ENCODE data around the gene STING1.

The STING1 gene

DNA sequence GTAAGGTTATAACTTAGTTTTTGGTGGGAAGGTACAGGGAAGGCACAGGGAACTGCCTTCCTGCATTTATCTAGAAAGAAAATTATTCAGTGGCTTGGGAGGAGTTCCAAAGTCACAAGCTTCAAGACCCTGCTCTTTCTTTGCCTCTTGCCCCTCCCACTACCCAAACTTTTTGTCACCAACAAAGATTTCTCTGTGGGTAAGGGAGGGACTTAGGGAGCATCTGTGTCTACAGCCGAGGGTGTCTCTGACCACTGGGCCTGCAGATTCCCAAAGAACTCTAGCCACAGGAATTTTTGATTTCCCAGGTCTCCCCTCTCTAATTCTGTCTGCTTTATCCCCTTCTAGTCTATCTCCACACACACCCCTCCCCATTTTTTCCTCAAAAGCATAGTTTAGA lies 22.1 kb downstream of the STING1 start:
- no peak for DNase-seq
- H3K27me3 ChIP-seq (replicated peaks in 2 of 5; ENCODE audit: control insufficient read depth in 4 of 5, insufficient read depth in 5 of 5, low read length in 4 of 5) = no peaks in the 10 kb centered on the region
- ChIA-PET CTCF (interaction anchor here (1.0 kb wide), 1 partner anchor 16 kb away, joined by 3 read pairs; no protein-coding TSS in a partner anchor), POLR2A (interaction anchor here (0.6 kb wide), 1 partner anchor 8 kb away, joined by 3 read pairs; no protein-coding TSS in a partner anchor)
- H3K4me1 ChIP-seq (ENCODE audit: control extremely low read depth in 1 of 4, control insufficient read depth in 4 of 4, insufficient read depth in 4 of 4, low read length in 3 of 4) = peaks cover 0 to 19% (median 10%) of the 10 kb centered on the region in 4 experiments
- H3K9me3 ChIP-seq (ENCODE audit: control extremely low read depth in 1 of 5, control insufficient read depth in 4 of 5, insufficient read depth in 2 of 5, low read depth in 1 of 5, low read length in 4 of 5) = no peaks in the 10 kb centered on the region
- no peaks in the 10 kb centered on the region for H3K36me3 ChIP-seq (ENCODE audit: control insufficient read depth in 4 of 4, insufficient read depth in 4 of 4, low read length in 3 of 4)
- no peak overlapping the region for H3K27ac ChIP-seq (ENCODE audit: insufficient read depth in 1 of 2, low read depth in 1 of 2, low read length in 2 of 2, poor library complexity in 1 of 2, severe bottlenecking in 2 of 2)
- no peak overlapping the region for H3K4me3 ChIP-seq (ENCODE audit: control insufficient read depth in 1 of 7, extremely low read depth in 1 of 7, insufficient read depth in 4 of 7, low read depth in 2 of 7, low read length in 6 of 7)
- 100% methylated on average over 1 of the region's 1 CpG for WGBS (ENCODE audit: insufficient coverage)

DNA sequence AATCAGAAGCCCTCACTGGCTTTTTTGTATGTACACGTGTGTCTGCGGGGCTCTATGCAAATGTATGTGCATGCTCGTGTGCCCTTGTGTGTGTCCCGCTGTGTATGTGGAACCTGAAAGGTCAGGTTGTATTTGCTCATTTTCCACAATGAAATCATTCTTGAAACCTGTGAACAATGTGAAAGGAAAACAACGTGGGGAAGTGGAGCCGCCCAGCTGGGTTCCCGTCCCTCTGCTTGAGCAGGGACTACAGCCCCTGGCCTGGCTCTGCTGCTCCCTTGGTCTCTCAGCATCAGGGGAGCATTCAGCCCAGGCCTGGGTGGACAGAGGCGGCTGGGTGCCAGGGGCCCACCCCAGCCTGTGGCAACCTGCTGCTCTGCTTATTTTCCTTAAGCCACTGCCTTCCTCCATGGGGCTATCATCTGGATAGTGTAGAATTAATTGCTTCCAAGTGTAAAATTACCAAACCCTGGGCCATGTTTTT lies 23.1 kb downstream of the STING1 start:
- no peak overlapping the region for H3K4me3 ChIP-seq (ENCODE audit: control insufficient read depth in 1 of 7, extremely low read depth in 1 of 7, insufficient read depth in 4 of 7, low read depth in 2 of 7, low read length in 6 of 7)
- H3K9me3 ChIP-seq (ENCODE audit: control extremely low read depth in 1 of 5, control insufficient read depth in 4 of 5, insufficient read depth in 2 of 5, low read depth in 1 of 5, low read length in 4 of 5) = no peaks in the 10 kb centered on the region
- H3K4me1 ChIP-seq (ENCODE audit: control extremely low read depth in 1 of 4, control insufficient read depth in 4 of 4, insufficient read depth in 4 of 4, low read length in 3 of 4) = peaks cover 0 to 19% (median 10%) of the 10 kb centered on the region in 4 experiments
- H3K27me3 ChIP-seq (replicated peaks in 2 of 5; ENCODE audit: control insufficient read depth in 4 of 5, insufficient read depth in 5 of 5, low read length in 4 of 5) = no peaks in the 10 kb centered on the region
- H3K36me3 ChIP-seq (ENCODE audit: control insufficient read depth in 4 of 4, insufficient read depth in 4 of 4, low read length in 3 of 4) = no peaks in the 10 kb centered on the region
- DNase-seq = no peak
- H3K27ac ChIP-seq (ENCODE audit: insufficient read depth in 1 of 2, low read depth in 1 of 2, low read length in 2 of 2, poor library complexity in 1 of 2, severe bottlenecking in 2 of 2) = no peak overlapping the region
- 94% methylated on average over 8 of the region's 8 CpGs for WGBS (ENCODE audit: insufficient coverage)
- ChIA-PET POLR2A (no interaction called here), CTCF (interaction anchor here (0.6 to 1.8 kb wide), 5 partner anchors 14 to 39 kb away, joined by 3 to 6 read pairs (median 3); partner anchors contain the start of gene STING1)

DNA sequence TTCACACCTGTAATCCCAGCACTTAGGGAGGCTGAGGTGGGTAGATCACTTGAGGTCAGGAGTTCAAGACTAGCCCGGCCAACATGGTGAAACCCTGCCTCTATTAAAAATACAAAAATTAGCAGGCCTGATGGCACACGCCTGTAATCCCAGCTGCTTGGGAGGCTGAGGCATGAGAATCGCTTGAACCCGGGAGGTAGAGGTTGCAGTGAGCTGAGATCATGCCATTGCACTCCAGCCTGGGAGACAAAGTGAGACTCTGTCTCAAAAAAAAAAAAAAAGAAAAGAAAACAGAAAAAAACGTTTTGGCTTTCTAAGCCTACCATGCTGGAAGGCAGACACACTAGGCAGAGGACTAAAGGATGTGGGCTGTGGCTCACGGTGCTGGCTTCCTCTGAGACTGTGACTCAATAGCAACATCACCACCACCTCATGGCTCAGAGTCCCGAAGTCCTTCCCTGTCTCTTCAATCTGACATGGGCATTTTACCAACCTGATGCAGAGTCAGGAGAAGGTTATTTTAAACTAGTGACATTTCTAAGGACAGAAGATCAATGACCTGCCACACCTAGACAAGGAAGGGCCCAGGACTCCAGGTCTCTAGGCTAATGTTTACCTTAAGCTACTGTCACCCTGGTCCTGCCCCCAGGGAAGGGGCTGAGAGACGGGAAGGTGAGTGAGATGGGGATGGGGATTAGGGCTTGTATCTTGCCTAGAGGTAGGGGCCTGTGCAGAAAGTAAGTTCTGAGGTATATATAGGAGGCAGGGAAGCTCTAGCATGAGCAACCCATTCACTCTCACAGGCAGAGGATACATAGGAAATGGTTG lies 23.8 kb downstream of the STING1 start:
- ChIA-PET CTCF (interaction anchor here (0.6 to 2.0 kb wide), 7 partner anchors 11 to 53 kb away, joined by 3 to 10 read pairs (median 4); partner anchors contain the start of gene STING1), POLR2A (interaction anchor here (0.6 kb wide), 1 partner anchor 24 kb away, joined by 3 read pairs; the partner anchor contains the start of gene STING1)
- H3K4me1 ChIP-seq (ENCODE audit: control extremely low read depth in 1 of 4, control insufficient read depth in 4 of 4, insufficient read depth in 4 of 4, low read length in 3 of 4) = peaks cover 0 to 19% (median 10%) of the 10 kb centered on the region in 4 experiments
- peak; percentile 85 to 96 (median 95) for DNase-seq
- 60% methylated on average over 7 of the region's 8 CpGs for WGBS (ENCODE audit: insufficient coverage)
- H3K4me3 ChIP-seq (ENCODE audit: control insufficient read depth in 1 of 7, extremely low read depth in 1 of 7, insufficient read depth in 4 of 7, low read depth in 2 of 7, low read length in 6 of 7) = no peak overlapping the region
- H3K27ac ChIP-seq (ENCODE audit: insufficient read depth in 1 of 2, low read depth in 1 of 2, low read length in 2 of 2, poor library complexity in 1 of 2, severe bottlenecking in 2 of 2) = peak overlapping the region in 1 of 2 experiments; percentile 9
- no peaks in the 10 kb centered on the region for H3K9me3 ChIP-seq (ENCODE audit: control extremely low read depth in 1 of 5, control insufficient read depth in 4 of 5, insufficient read depth in 2 of 5, low read depth in 1 of 5, low read length in 4 of 5)
- H3K36me3 ChIP-seq (ENCODE audit: control insufficient read depth in 4 of 4, insufficient read depth in 4 of 4, low read length in 3 of 4) = no peaks in the 10 kb centered on the region
- H3K27me3 ChIP-seq (replicated peaks in 2 of 5; ENCODE audit: control insufficient read depth in 4 of 5, insufficient read depth in 5 of 5, low read length in 4 of 5) = no peaks in the 10 kb centered on the region

DNA sequence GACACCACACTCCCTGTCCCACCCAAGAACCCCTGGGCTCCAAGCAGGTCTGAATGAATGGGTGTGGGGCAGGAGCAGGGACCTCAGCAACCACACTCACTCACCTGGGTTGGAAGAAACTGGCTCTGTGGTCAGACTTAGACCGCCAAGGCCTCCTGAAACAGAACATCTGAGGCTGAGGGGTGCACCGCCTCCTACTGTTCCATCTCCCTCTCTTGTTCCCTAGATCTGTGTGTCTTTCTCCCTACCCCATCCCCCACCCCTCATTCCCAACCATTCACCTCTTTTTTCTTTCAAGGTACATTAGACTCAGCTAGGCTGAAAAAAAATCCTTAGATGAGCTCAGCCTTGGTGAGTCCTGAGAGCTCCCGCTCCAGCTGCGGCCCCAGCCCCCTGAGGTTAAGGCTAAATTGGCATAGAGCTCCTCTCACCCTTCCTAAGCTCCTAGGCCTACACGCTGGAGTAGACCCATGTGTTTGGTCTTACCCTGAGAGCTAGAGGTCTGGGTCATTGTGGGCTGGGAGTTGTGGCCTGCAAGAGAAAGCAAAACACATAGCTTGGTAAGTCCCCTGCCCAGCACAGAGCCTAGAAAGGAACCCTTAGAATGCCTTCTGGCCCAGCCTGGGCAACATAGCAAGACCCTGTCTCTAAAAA lies 24.8 kb downstream of the STING1 start:
- DNase-seq = no peak
- H3K36me3 ChIP-seq (ENCODE audit: control insufficient read depth in 4 of 4, insufficient read depth in 4 of 4, low read length in 3 of 4) = no peaks in the 10 kb centered on the region
- peaks cover 0 to 18% (median 10%) of the 10 kb centered on the region in 4 experiments for H3K4me1 ChIP-seq (ENCODE audit: control extremely low read depth in 1 of 4, control insufficient read depth in 4 of 4, insufficient read depth in 4 of 4, low read length in 3 of 4)
- ChIA-PET POLR2A (interaction anchor here (0.6 kb wide), 1 partner anchor 25 kb away, joined by 3 read pairs; the partner anchor contains the start of gene STING1), CTCF (interaction anchor here (1.4 to 3.3 kb wide), 5 partner anchors 10 to 54 kb away, joined by 4 to 12 read pairs (median 6); partner anchors contain the start of genes DNAJC18 and STING1)
- H3K4me3 ChIP-seq (ENCODE audit: control insufficient read depth in 1 of 7, extremely low read depth in 1 of 7, insufficient read depth in 4 of 7, low read depth in 2 of 7, low read length in 6 of 7) = no peak overlapping the region
- H3K9me3 ChIP-seq (ENCODE audit: control extremely low read depth in 1 of 5, control insufficient read depth in 4 of 5, insufficient read depth in 2 of 5, low read depth in 1 of 5, low read length in 4 of 5) = no peaks in the 10 kb centered on the region
- whole genome bisulfite sequencing (ENCODE audit: insufficient coverage) = 97% methylated on average over 4 of the region's 5 CpGs
- H3K27ac ChIP-seq (ENCODE audit: insufficient read depth in 1 of 2, low read depth in 1 of 2, low read length in 2 of 2, poor library complexity in 1 of 2, severe bottlenecking in 2 of 2) = no peak overlapping the region
- no peaks in the 10 kb centered on the region for H3K27me3 ChIP-seq (replicated peaks in 2 of 5; ENCODE audit: control insufficient read depth in 4 of 5, insufficient read depth in 5 of 5, low read length in 4 of 5)

DNA sequence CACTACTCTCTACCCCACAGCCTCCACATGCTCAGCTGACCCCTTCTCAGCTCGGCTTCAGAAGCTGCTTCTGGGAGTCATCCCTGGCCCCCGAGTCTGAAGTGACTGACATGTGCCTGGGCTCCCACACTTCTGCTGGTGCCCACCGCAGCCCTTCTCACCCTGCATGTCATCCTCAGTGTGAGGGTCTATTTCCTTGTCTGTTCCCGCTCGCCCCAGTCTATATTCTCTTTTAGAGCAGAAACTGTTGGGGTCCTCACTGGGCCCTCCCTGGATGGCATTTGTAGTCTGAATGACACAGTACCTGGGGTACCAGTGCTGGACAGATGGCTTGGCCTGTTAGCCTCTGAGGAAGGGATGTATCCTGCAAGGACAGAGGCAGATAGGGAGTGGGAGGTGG lies 25.3 kb downstream of the STING1 start:
- peaks cover 0 to 15% (median 9%) of the 10 kb centered on the region in 4 experiments for H3K4me1 ChIP-seq (ENCODE audit: control extremely low read depth in 1 of 4, control insufficient read depth in 4 of 4, insufficient read depth in 4 of 4, low read length in 3 of 4)
- H3K4me3 ChIP-seq (ENCODE audit: control insufficient read depth in 1 of 7, extremely low read depth in 1 of 7, insufficient read depth in 4 of 7, low read depth in 2 of 7, low read length in 6 of 7) = no peak overlapping the region
- CTCF ChIA-PET = interaction anchor here (0.9 to 3.3 kb wide), 5 partner anchors 9 to 56 kb away, joined by 3 to 16 read pairs (median 10); partner anchors contain the start of gene DNAJC18
- H3K36me3 ChIP-seq (ENCODE audit: control insufficient read depth in 4 of 4, insufficient read depth in 4 of 4, low read length in 3 of 4) = no peaks in the 10 kb centered on the region
- H3K27ac ChIP-seq (ENCODE audit: insufficient read depth in 1 of 2, low read depth in 1 of 2, low read length in 2 of 2, poor library complexity in 1 of 2, severe bottlenecking in 2 of 2) = no peak overlapping the region
- 97% methylated on average over 4 of the region's 5 CpGs for WGBS (ENCODE audit: insufficient coverage)
- no peaks in the 10 kb centered on the region for H3K27me3 ChIP-seq (replicated peaks in 2 of 5; ENCODE audit: control insufficient read depth in 4 of 5, insufficient read depth in 5 of 5, low read length in 4 of 5)
- H3K9me3 ChIP-seq (ENCODE audit: control extremely low read depth in 1 of 5, control insufficient read depth in 4 of 5, insufficient read depth in 2 of 5, low read depth in 1 of 5, low read length in 4 of 5) = no peaks in the 10 kb centered on the region
- no peak for DNase-seq
- POLR2A ChIA-PET = no interaction called here

DNA sequence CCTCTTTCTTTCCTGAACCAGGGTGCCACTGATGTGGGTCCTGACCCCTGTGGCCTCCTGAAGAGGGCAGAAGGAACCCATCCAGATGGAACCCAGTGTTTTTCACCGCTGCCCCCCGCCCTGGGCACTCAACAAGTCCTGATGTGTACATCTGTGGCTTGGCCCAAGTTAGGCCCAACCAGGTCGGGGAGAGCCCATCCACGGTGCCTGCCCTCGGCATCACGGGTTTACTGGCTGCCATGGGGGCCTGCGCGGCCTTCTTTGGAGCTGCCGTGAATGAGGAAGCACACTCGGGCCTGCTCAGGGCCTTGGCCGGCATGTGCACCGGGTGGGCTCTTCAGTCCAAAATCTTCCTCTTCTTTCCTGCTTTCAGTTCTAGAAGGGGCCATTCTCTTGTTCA lies 25.8 kb downstream of the STING1 start:
- Histone ChIP-seq H3K27ac (ENCODE audit: insufficient read depth in 1 of 2, low read depth in 1 of 2, low read length in 2 of 2, poor library complexity in 1 of 2, severe bottlenecking in 2 of 2) (no peak overlapping the region), H3K36me3 (ENCODE audit: control insufficient read depth in 4 of 4, insufficient read depth in 4 of 4, low read length in 3 of 4) (no peaks in the 10 kb centered on the region), H3K27me3 (replicated peaks in 2 of 5; ENCODE audit: control insufficient read depth in 4 of 5, insufficient read depth in 5 of 5, low read length in 4 of 5) (no peaks in the 10 kb centered on the region), H3K4me1 (ENCODE audit: control extremely low read depth in 1 of 4, control insufficient read depth in 4 of 4, insufficient read depth in 4 of 4, low read length in 3 of 4) (peaks cover 0 to 15% (median 9%) of the 10 kb centered on the region in 4 experiments), H3K9me3 (ENCODE audit: control extremely low read depth in 1 of 5, control insufficient read depth in 4 of 5, insufficient read depth in 2 of 5, low read depth in 1 of 5, low read length in 4 of 5) (no peaks in the 10 kb centered on the region), H3K4me3 (ENCODE audit: control insufficient read depth in 1 of 7, extremely low read depth in 1 of 7, insufficient read depth in 4 of 7, low read depth in 2 of 7, low read length in 6 of 7) (no peak overlapping the region)
- POLR2A ChIA-PET = no interaction called here
- DNase-seq = no peak
- 92% methylated on average over 12 of the region's 12 CpGs for WGBS (ENCODE audit: insufficient coverage)
- CTCF ChIA-PET = interaction anchor here (0.9 to 3.3 kb wide), 7 partner anchors 10 to 56 kb away, joined by 3 to 16 read pairs (median 3); partner anchors contain the start of gene DNAJC18
